SHP77 (cell line): ENCODE results near the gene MSH5.
"Not testable (repeated sequence)": the region's sequence is repeated elsewhere in the genome, so short reads cannot be mapped to it uniquely, and the experiment has no call there.

ENCODE experiments used
- DNase-seq, 2 experiments: peaks; one replicate each; lab custom pipeline; 2025; lab: John Stamatoyannopoulos, UW

The MSH5 gene

GRCh38 chr6:31801031-31801927, 61.5 kb downstream of the MSH5 start:
- DNase-seq = not testable (repeated sequence)

GRCh38 chr6:31805939-31806469, 66.2 kb downstream of the MSH5 start:
- DNase-seq = no peak

- DNase-seq = peak; percentile 94 to 95
These were observed 66.9 kb downstream of the MSH5 start, which contains the start of gene LSM2 for GRCh38 chr6:31806470-31807272. Gene LSM2 (minus strand): TSS chr6:31806966. CDS start chr6:31806757, 209 bp downstream.

- not testable (repeated sequence) for DNase-seq
These were observed 68.8 kb downstream of the MSH5 start for GRCh38 chr6:31808599-31808998.

GRCh38 chr6:31811645-31812044, 71.8 kb downstream of the MSH5 start:
- no peak for DNase-seq
